Thoracic aorta (tissue), 2 donors: Measurements from ENCODE around the gene CCDC40. TPM values are rescaled to one million over a fixed set of nuclear protein-coding genes. Genes with fewer than 3 reads are reported as not detected.

Experiments used
- ATAC-seq: fragments of 150-250 bp; one replicate; pipeline ENCODE4 v1.8.0; 2017; ENCODE audit warnings: low read depth; ENCODE audit not compliant: insufficient number of reproducible peaks, low FRiP score
- DNase-seq: peaks from one replicate; pipeline ENCODE4 v3.0.0-alpha.2; 2020; ENCODE audit warnings: low spot score
- H3K27ac ChIP-seq, 2 donors: fragments of 200-600 bp; sonication (generic); 1 replicate in 1 of 2; 2 replicates in 1 of 2; pipeline ENCODE4 v1.5.1; 2016; ENCODE audit warnings: mild to moderate bottlenecking in 2 of 2, moderate library complexity in 2 of 2
- H3K27me3 ChIP-seq: fragments of 200-600 bp; sonication (generic); replicated peaks from 2 replicates; pipeline ENCODE4 v1.6.0; 2016; ENCODE audit warnings: mild to moderate bottlenecking; ENCODE audit not compliant: insufficient read depth
- H3K36me3 ChIP-seq: fragments of 200-600 bp; sonication (generic); one replicate; pipeline ENCODE4 v1.5.1; 2016
- H3K4me1 ChIP-seq, 2 donors: fragments of 200-600 bp; sonication (generic); 1 replicate in 1 of 2; 2 replicates in 1 of 2; pipeline versions ENCODE4 v1.5.1 to v1.6.0; 2016; ENCODE audit warnings: low read depth in 2 of 2, mild to moderate bottlenecking in 1 of 2; ENCODE audit not compliant: control insufficient read depth in 1 of 2
- H3K4me3 ChIP-seq: fragments of 200-600 bp; sonication (generic); 2 replicates; pipeline ENCODE4 v1.5.1; 2016; ENCODE audit warnings: mild to moderate bottlenecking
- H3K9me3 ChIP-seq: fragments of 200-600 bp; sonication (generic); 2 replicates; pipeline ENCODE4 v1.5.1; 2016
- total RNA-seq, 2 donors: library from RNA; depleted of rRNA; stranded (reverse); fragments of >200 nt; gene quantifications; one replicate each; pipeline versions ENCODE4 v1.1.0 to v1.2.3, GENCODE V29; 2016
- TF ChIP-seq, protein P1 (sequence below): fragments of 200-600 bp; sonication (generic); IDR thresholded peaks from one replicate; pipeline ENCODE4 v1.5.1; 2019; ENCODE audit warnings: antibody characterized with exemption

Gene CCDC40
- total RNA-seq, 2 donors from 2014 or later: 4.4 to 6.5 TPM

DNA sequence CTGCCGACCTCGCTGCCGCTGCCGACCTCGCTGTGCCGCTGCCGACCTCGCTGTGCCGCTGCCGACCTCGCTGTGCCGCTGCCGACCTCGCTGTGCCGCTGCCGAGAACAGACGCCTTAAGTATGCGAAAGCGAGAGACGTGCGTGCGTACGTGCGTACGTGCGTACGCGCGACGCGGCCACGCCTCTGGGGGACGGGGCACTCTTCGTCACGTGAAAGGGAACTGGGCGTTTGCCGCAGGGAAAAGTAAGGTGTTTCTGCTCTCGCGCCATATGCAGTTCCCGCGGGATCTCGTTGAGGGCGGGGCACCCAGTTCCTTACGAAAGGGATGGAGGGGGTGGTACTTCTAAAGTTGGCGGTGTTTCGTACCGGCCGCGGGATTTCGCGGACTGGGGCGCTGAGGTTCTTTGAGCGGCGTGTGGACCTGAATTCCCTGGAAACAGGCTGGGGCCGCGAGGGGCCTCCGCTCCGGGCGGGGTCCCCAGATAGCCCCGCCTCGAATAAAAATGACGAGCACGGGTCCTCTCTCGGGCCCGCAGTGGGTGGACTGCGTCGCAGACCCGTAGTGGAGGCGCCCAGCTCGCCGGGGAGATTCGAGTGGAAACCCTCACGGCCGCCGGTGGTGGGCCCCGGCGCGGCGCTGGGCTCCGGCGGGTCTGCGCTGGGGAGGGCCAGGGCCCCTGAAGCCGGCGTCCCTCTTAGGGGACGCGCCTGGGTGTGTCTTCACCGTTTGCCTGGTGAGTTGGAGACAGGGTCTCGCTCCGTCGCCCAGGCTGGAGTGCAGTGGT lies 110.8 kb downstream of the CCDC40 start, which contains the start of gene EIF4A3:
Gene EIF4A3 (minus strand): TSS at position 94 of the 788 bp plus-strand sequence. CDS start 167 bp downstream, outside the sequence.
- ATAC-seq (peak; percentile 97), DNase-seq (peak; percentile 92)
- no peaks in the 10 kb centered on the region for H3K27me3 ChIP-seq
- H3K4me3 ChIP-seq: peak within 1 kb of the TSS; percentile 82
- no peaks in the 10 kb centered on the region for H3K9me3 ChIP-seq
- peak within 1 kb of the TSS; percentile 78 to 79 for H3K27ac ChIP-seq
- peaks cover 14 to 24% of the 10 kb centered on the region in 2 donors for H3K4me1 ChIP-seq
- H3K36me3 ChIP-seq: peaks cover 13% of the 10 kb centered on the region
- TF ChIP-seq, protein P1, sequence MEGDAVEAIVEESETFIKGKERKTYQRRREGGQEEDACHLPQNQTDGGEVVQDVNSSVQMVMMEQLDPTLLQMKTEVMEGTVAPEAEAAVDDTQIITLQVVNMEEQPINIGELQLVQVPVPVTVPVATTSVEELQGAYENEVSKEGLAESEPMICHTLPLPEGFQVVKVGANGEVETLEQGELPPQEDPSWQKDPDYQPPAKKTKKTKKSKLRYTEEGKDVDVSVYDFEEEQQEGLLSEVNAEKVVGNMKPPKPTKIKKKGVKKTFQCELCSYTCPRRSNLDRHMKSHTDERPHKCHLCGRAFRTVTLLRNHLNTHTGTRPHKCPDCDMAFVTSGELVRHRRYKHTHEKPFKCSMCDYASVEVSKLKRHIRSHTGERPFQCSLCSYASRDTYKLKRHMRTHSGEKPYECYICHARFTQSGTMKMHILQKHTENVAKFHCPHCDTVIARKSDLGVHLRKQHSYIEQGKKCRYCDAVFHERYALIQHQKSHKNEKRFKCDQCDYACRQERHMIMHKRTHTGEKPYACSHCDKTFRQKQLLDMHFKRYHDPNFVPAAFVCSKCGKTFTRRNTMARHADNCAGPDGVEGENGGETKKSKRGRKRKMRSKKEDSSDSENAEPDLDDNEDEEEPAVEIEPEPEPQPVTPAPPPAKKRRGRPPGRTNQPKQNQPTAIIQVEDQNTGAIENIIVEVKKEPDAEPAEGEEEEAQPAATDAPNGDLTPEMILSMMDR: no peak

Other genes starting within 250 kb of the CCDC40 start
- 1 to 10 TPM in 1 of 2 donors, under 1 TPM in 1; 0.71 to 7.4 TPM for gene CBX8, start 239.6 kb upstream of the CCDC40 start, total RNA-seq
- 10 to 100 TPM in 1 of 2 donors, 1 to 10 TPM in 1; 6.2 to 10.4 TPM for gene CBX4, start 197.2 kb upstream of the CCDC40 start, total RNA-seq
- gene TBC1D16, start 770 bp upstream of the CCDC40 start, total RNA-seq: 10 to 100 TPM; 45.9 to 52.1 TPM
- 100 to 1,000 TPM; 101 to 126 TPM for gene GAA, start 64.9 kb downstream of the CCDC40 start, total RNA-seq
- gene EIF4A3, start 110.5 kb downstream of the CCDC40 start, total RNA-seq: 10 to 100 TPM; 32.6 to 39.4 TPM
- not detected for gene CARD14, start 133.4 kb downstream of the CCDC40 start, total RNA-seq
- 10 to 100 TPM; 22.2 to 51.8 TPM for gene SGSH, start 183.7 kb downstream of the CCDC40 start, total RNA-seq
- gene SLC26A11, start 183.8 kb downstream of the CCDC40 start, total RNA-seq: 10 to 100 TPM; 41.1 to 69.2 TPM
- gene RNF213, start 224.2 kb downstream of the CCDC40 start, total RNA-seq: 100 to 1,000 TPM; 150 to 174 TPM